HepG2 (cell line): ENCODE data around the gene FNDC7. TPM values are rescaled to one million over a fixed set of nuclear protein-coding genes. Genes with fewer than 3 reads are reported as not detected.

ENCODE experiments used
- ATAC-seq: fragments of 200-7000 bp; cut with Tn5 transposase; 3 replicates; pipeline ENCODE4 v1.9.1; 2020; ENCODE audit warnings: mild to moderate bottlenecking, moderate library complexity
- Bru-seq: library from RNA; stranded (reverse); fragments of 400-500 nt; gene quantifications from one replicate; lab custom pipeline; 2021; lab: Mats Ljungman, UMichigan
- BruChase-seq, 2 experiments: library from RNA; stranded (reverse); fragments of 400-500 nt; gene quantifications; one replicate each; lab custom pipeline; 2021; lab: Mats Ljungman, UMichigan
- BruUV-seq: library from RNA; stranded (reverse); fragments of 400-500 nt; replicated peaks from 2 replicates; lab custom pipeline; 2021; lab: Mats Ljungman, UMichigan
- CTCF ChIA-PET: fragments of 300-600 bp; formaldehyde crosslinking; extraction: SDS; loops from one replicate; lab custom pipeline; 2021; ENCODE audit warnings: low total read pairs, inconsistent platforms, low intra/inter-chr PET ratio; lab: Yijun Ruan, JAX
- POLR2A ChIA-PET: fragments of 350-600 bp; sonication (Branson Sonifier 250); formaldehyde crosslinking; loops from one replicate; lab custom pipeline; 2020; ENCODE audit warnings: antibody characterized with exemption, inconsistent platforms; lab: Yijun Ruan, JAX
- DNase-seq: peaks from one replicate; pipeline ENCODE4 v3.0.0-alpha.2; 2015; ENCODE audit warnings: low spot score
- FAIRE-seq: peaks from 3 replicates; lab custom pipeline; 2011; peaks lifted over from hg19 to GRCh38; lab: Jason Lieb, UNC
- H2AFZ ChIP-seq: one replicate; pipeline ENCODE4 v1.6.1; 2011; ENCODE audit warnings: low read length, inconsistent platforms
- H3K27ac ChIP-seq: fragments of 300-600 bp; 3 replicates; pipeline ENCODE4 v1.8.0; 2011; ENCODE audit warnings: mixed run types, mild to moderate bottlenecking, mixed read lengths, low read length, inconsistent platforms; ENCODE audit not compliant: insufficient read depth; ENCODE audit errors: extremely low read length
- H3K27me3 ChIP-seq, 2 experiments: fragments of 200-600 bp in 1 of 2; 2 replicates in 1 of 2; 3 replicates in 1 of 2; pipeline versions ENCODE4 v1.6.0 to v1.8.0; 2011; ENCODE audit warnings: low read length in 2 of 2, mild to moderate bottlenecking in 2 of 2, moderate library complexity in 2 of 2, inconsistent platforms in 1 of 2; ENCODE audit not compliant: insufficient read depth in 2 of 2, control insufficient read depth in 1 of 2
- H3K36me3 ChIP-seq, 2 experiments: fragments of 200-600 bp in 1 of 2; replicated peaks in 1 of 2; 2 replicates in 1 of 2; 3 replicates in 1 of 2; pipeline versions ENCODE4 v1.5.1 to v1.8.0; 2011; ENCODE audit warnings: low read length in 2 of 2, inconsistent platforms in 1 of 2; ENCODE audit not compliant: insufficient read depth in 2 of 2, control insufficient read depth in 1 of 2
- H3K4me1 ChIP-seq: 2 replicates; pipeline ENCODE4 v1.5.1; 2012; ENCODE audit warnings: low read length, inconsistent platforms; ENCODE audit not compliant: insufficient read depth
- H3K4me2 ChIP-seq: 2 replicates; pipeline ENCODE4 v1.6.0; 2011; ENCODE audit warnings: low read depth, low read length, inconsistent platforms
- H3K4me3 ChIP-seq, 3 experiments: fragments of 200-600 bp in 1 of 3; sonication (generic), shearing (Covaris generic) in 1 of 3; replicated peaks in 1 of 3; 2 replicates each; pipeline ENCODE4 v1.5.1; 2011 to 2016; ENCODE audit warnings: low read length in 3 of 3, inconsistent platforms in 2 of 3, low read depth in 2 of 3, mild to moderate bottlenecking in 2 of 3, control low read depth in 1 of 3, mixed read lengths in 1 of 3; ENCODE audit not compliant: insufficient read depth in 1 of 3
- H3K79me2 ChIP-seq: one replicate; pipeline ENCODE4 v1.6.1; 2011; ENCODE audit warnings: low read length, inconsistent platforms; ENCODE audit not compliant: insufficient read depth
- H3K9ac ChIP-seq: 2 replicates; pipeline ENCODE4 v1.6.0; 2011; ENCODE audit warnings: mild to moderate bottlenecking, low read depth, low read length, inconsistent platforms; ENCODE audit not compliant: insufficient read depth
- H3K9me3 ChIP-seq: 2 replicates; pipeline ENCODE4 v1.5.1; 2012; ENCODE audit warnings: mild to moderate bottlenecking, low read length
- H4K20me1 ChIP-seq: 2 replicates; pipeline ENCODE4 v1.6.0; 2011; ENCODE audit warnings: inconsistent platforms, mild to moderate bottlenecking, low read length, moderate library complexity; ENCODE audit not compliant: insufficient read depth
- ARNT ChIP-seq: fragments of 450-650 bp; IDR thresholded peaks from 2 replicates; pipeline ENCODE4 v1.6.1; 2017
- ARNT2 ChIP-seq: sonication (generic); formaldehyde crosslinking; IDR thresholded peaks from 2 replicates; pipeline ENCODE4 v1.8.0; 2022; ENCODE audit warnings: mild to moderate bottlenecking, low read depth, missing genetic modification reagents, moderate library complexity
- CBX1 ChIP-seq: IDR thresholded peaks from one replicate; pipeline ENCODE4 v1.6.1; 2016; ENCODE audit warnings: antibody characterized with exemption, low read depth
- FOXJ3 ChIP-seq: sonication (generic); formaldehyde crosslinking; IDR thresholded peaks from 2 replicates; pipeline ENCODE4 v1.4.0; 2020; ENCODE audit warnings: missing genetic modification reagents, mild to moderate bottlenecking, borderline replicate concordance
- SMAD3 ChIP-seq: sonication (generic); formaldehyde crosslinking; IDR thresholded peaks from 2 replicates; pipeline ENCODE4 v1.4.0; 2020; ENCODE audit warnings: missing genetic modification reagents
- SRSF4 ChIP-seq: fragments of 200-400 bp; formaldehyde crosslinking; IDR thresholded peaks from one replicate; pipeline ENCODE4 v1.6.1; 2018; ENCODE audit warnings: mild to moderate bottlenecking, low read depth, low read length, moderate library complexity; ENCODE audit not compliant: poor library complexity, severe bottlenecking
- ZNF317 ChIP-seq: sonication (generic); formaldehyde crosslinking; IDR thresholded peaks from 2 replicates; pipeline ENCODE4 v1.5.0; 2020; ENCODE audit warnings: mild to moderate bottlenecking, missing genetic modification reagents
- ZNF383 ChIP-seq: sonication (generic); formaldehyde crosslinking; IDR thresholded peaks from 2 replicates; pipeline ENCODE4 v1.4.0; 2020; ENCODE audit warnings: missing genetic modification reagents, mild to moderate bottlenecking, borderline replicate concordance
- WGBS: methylation state at CpG from one replicate; pipeline ENCODE4 v1.1.6; 2017; ENCODE audit warnings: low lambda C conversion rate; 5-methylcytosine and 5-hydroxymethylcytosine counted together
- in situ Hi-C: cut with HindIII; loops from 2 replicates; pipeline ENCODE4 v1.10.0; 2017; ENCODE audit warnings: low pct_unique_long_range_greater_than_20kb; ENCODE audit not compliant: extremely low pct_ligation_motif_present
- intact Hi-C: fragments of 100-400 bp; cut with micrococcal nuclease; formaldehyde crosslinking; loops from one replicate; pipeline ENCODE4 v1.10.0; 2022; ENCODE audit not compliant: unreplicated experiment
- long read RNA-seq, 2 experiments: library from RNA in 1 of 2; library from polyadenylated mRNA in 1 of 2; stranded (forward) in 1 of 2; unstranded in 1 of 2; transcript quantifications; one replicate each; pipeline ENCODE4 v2.0.0, GENCODE V29; 2019 to 2022
- polyA minus RNA-seq, 3 experiments: library from RNA; depleted of rRNA, polyadenylated mRNA; stranded (reverse); fragments of >200 nt; gene quantifications; 2 replicates each; pipeline ENCODE4 v1.2.3, GENCODE V29; 2011; ENCODE audit warnings: low replicate concordance in 1 of 3
- polyA plus RNA-seq, 8 experiments: library from polyadenylated mRNA; depleted of rRNA in 3 of 8; stranded (reverse) in 7 of 8; unstranded in 1 of 8; fragments of >200 nt; fragmentation: Illumina TruSeq in 4 of 8; extraction: Trizol in 4 of 8; gene quantifications; 2 replicates each; pipeline versions ENCODE4 v1.2.1 to v1.2.3, GENCODE V29; 2011 to 2016; ENCODE audit warnings: low read depth in 4 of 8, missing spikeins in 1 of 8, mixed read lengths in 1 of 8; ENCODE audit not compliant: insufficient read depth in 1 of 8
- total RNA-seq, 5 experiments: library from RNA; depleted of rRNA; stranded (reverse); fragments of >200 nt; fragmentation: Illumina TruSeq; extraction: Trizol; gene quantifications; 2 replicates each; pipeline ENCODE4 v1.2.3, GENCODE V29; 2016; ENCODE audit warnings: low read depth in 1 of 5
- TF ChIP-seq, protein P1 (sequence below): sonication (generic); formaldehyde crosslinking; IDR thresholded peaks from 2 replicates; pipeline ENCODE4 v1.5.0; 2020; ENCODE audit warnings: mild to moderate bottlenecking, missing genetic modification reagents

FNDC7 gene
- total RNA-seq (2016; rRNA removed; fragmentation: Illumina TruSeq; extraction: Trizol) (not detected in 2 replicates), polyA plus RNA-seq (2011; rRNA removed) (0.03 TPM in 2 replicates), polyA minus RNA-seq (2011; rRNA and poly(A)+ RNA removed; ENCODE audit: low replicate concordance) (2.9 TPM in 1 of 2 replicates, not detected in the other), Bru-seq, nascent RNA (percentile 11 among the genes with signal in this experiment), BruChase-seq, experiment 1, labeled RNA remaining after a 6-hour chase (percentile 32 among the genes with signal in this experiment), BruChase-seq, experiment 2, labeled RNA remaining after a 2-hour chase (percentile 30 among the genes with signal in this experiment)
- total RNA-seq (2016; cell fraction: cytosol; rRNA removed; fragmentation: Illumina TruSeq; extraction: Trizol; ENCODE audit: low read depth): 0.18 TPM in 1 of 2 replicates, not detected in the other
- not detected in 2 replicates for total RNA-seq (2016; cell fraction: insoluble cytoplasmic fraction; rRNA removed; fragmentation: Illumina TruSeq; extraction: Trizol)
- total RNA-seq (2016; cell fraction: membrane; rRNA removed; fragmentation: Illumina TruSeq; extraction: Trizol): not detected in 2 replicates
- not detected in 2 replicates for total RNA-seq (2016; cell fraction: nucleus; rRNA removed; fragmentation: Illumina TruSeq; extraction: Trizol)
- not detected in 2 replicates for polyA plus RNA-seq (2011; cell fraction: cytosol; rRNA removed)
- 0.09 TPM in 1 of 2 replicates, not detected in the other for polyA plus RNA-seq (2011; cell fraction: nucleus; rRNA removed)
- not detected in 2 replicates for polyA plus RNA-seq (2012)
- not detected in 2 replicates for polyA plus RNA-seq (2016; cell fraction: cytosol; fragmentation: Illumina TruSeq; extraction: Trizol; ENCODE audit: low read depth)
- not detected in 2 replicates for polyA plus RNA-seq (2016; cell fraction: insoluble cytoplasmic fraction; fragmentation: Illumina TruSeq; extraction: Trizol; ENCODE audit: low read depth)
- polyA plus RNA-seq (2016; cell fraction: membrane; fragmentation: Illumina TruSeq; extraction: Trizol; ENCODE audit: low read depth): not detected in 2 replicates
- polyA plus RNA-seq (2016; cell fraction: nucleus; fragmentation: Illumina TruSeq; extraction: Trizol; ENCODE audit: insufficient read depth, low read depth): not detected in 2 replicates
- not detected in 2 replicates for polyA minus RNA-seq (2011; cell fraction: cytosol; rRNA and poly(A)+ RNA removed)
- 0.12 TPM in 1 of 2 replicates, not detected in the other for polyA minus RNA-seq (2011; cell fraction: nucleus; rRNA and poly(A)+ RNA removed)
- long read RNA-seq, experiment 1: 0 reads
- long read RNA-seq, experiment 2: 0 reads

GRCh38 chr1:108712606-108713150 is at the start of gene FNDC7:
Gene FNDC7 (plus strand): TSS chr1:108712908. CDS start chr1:108712934, 26 bp downstream.
- no TSS peak for BruUV-seq
- H4K20me1 ChIP-seq: no peaks in the 10 kb centered on the region; the same call in 1 of the 2 replicates
- H3K36me3 ChIP-seq: no peaks in the 10 kb centered on the region
- H2AFZ ChIP-seq: no peak within 1 kb of the TSS
- no peaks in the 10 kb centered on the region for H3K9me3 ChIP-seq
- no peaks in the 10 kb centered on the region for H3K4me1 ChIP-seq
- H3K9ac ChIP-seq: no peak within 1 kb of the TSS
- POLR2A ChIA-PET: no interaction called here
- FAIRE-seq: no peak
- H3K4me3 ChIP-seq: no peak within 1 kb of the TSS
- peak; percentile 60 for ATAC-seq
- TF ChIP-seq CBX1 (no peak), ARNT2 (CRISPR knock-in tag) (no peak), ZNF383 (no peak), SRSF4 (no peak), FOXJ3 (CRISPR knock-in tag) (no peak), ZNF317 (CRISPR knock-in tag) (no peak), SMAD3 (CRISPR knock-in tag) (no peak), ARNT (no peak)
- TF ChIP-seq, protein P1, sequence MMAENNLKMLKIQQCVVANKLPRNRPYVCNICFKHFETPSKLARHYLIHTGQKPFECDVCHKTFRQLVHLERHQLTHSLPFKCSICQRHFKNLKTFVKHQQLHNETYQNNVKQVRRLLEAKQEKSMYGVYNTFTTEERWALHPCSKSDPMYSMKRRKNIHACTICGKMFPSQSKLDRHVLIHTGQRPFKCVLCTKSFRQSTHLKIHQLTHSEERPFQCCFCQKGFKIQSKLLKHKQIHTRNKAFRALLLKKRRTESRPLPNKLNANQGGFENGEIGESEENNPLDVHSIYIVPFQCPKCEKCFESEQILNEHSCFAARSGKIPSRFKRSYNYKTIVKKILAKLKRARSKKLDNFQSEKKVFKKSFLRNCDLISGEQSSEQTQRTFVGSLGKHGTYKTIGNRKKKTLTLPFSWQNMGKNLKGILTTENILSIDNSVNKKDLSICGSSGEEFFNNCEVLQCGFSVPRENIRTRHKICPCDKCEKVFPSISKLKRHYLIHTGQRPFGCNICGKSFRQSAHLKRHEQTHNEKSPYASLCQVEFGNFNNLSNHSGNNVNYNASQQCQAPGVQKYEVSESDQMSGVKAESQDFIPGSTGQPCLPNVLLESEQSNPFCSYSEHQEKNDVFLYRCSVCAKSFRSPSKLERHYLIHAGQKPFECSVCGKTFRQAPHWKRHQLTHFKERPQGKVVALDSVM (CRISPR knock-in tag): no peak
- TF ChIP-seq, all 625 proteins: peak for 0
- Histone ChIP-seq H3K79me2 (no peaks in the 10 kb centered on the region), H3K27me3 (peaks cover 1 to 10% of the 10 kb centered on the region in 2 experiments; a peak in 3 of 5 replicates), H3K27ac (no peak within 1 kb of the TSS), H3K4me2 (no peak within 1 kb of the TSS)
- in situ Hi-C loops: no loop called here
- CTCF ChIA-PET: no interaction called here
- 19% methylated on average over 9 of the region's 9 CpGs for WGBS
- intact Hi-C loops: no loop called here
- no peak for DNase-seq
